HG02610 (cell line): ENCODE results near the gene SPATA6L.

Experiments used
- ATAC-seq: cut with Tn5 transposase; IDR thresholded peaks from one replicate; pipeline ENCODE4 v1.9.1; 2021; ENCODE audit warnings: mild to moderate bottlenecking, moderate library complexity; ENCODE audit not compliant: unreplicated experiment

SPATA6L gene

DNA sequence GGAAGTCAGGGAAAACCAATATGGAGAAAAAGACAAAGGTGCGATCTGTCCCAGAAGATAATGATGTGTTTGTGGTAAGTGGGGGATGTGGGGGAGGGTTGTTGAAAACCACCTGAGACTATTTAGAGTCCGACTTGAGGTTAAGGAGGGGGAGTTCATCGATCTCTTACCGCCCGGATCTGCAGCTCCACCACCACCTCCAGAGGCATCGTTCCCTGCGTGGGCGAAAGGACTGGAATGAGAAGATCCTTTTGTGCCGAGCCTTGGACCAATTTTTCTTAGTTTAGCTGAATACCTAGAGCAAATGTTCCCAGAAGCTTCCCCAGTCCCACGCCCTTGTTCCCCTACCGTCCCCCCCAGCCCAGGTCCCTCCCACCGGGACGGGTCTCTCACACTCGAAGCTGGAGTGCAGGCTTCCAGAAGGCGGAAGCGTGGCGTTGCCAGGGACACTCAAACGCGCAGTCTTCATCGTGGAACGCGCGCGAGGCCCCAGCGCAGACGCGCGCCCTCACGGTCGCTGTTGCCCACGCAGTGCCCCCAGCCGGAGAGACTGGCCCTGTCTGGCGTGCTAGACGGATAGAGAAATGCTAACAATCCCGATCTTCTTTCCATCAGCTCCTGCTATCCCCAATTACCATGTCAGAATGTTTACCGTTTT, at the start of gene SPATA6L:
Gene SPATA6L, minus strand, starts transcription at position 439 of the 658 bp plus-strand sequence. Its CDS starts 230 bp downstream, at position 209.
- no peak for ATAC-seq

DNA sequence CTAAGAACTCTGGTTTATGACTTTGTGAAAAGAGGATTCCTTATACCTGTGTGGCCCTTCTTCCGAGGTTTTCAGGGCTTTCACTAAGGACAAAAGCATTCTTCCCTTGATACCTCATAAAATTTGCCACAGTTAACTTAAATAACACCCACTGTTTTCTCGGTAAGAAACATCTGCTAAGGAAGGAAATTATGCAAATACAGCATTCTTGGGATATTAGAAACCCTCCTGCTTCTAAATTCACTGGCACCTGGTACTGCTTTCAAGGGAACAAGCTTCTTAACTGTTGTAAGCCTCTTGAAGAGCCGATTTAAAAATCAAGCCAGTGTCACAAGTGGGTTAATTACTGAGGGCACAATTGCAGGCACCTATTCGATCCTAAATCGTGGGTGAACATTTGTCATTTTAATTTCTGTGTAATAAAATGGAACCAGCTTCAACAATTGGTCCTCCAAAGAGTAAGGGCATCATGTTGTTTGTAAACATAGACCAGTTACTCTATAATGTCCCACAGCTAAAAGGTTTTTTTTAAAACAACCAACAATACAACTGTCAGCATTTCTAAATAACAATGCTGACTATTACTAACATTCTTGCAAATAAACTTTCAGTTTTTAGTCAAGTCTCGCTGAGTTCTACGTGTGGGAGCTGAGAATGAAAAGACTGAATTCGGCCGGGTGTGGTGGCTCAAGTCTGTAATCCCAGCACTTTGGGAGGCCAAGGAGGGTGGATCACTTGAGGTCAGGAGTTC, 48.2 kb upstream of the SPATA6L start:
- no peak for ATAC-seq

GRCh38 chr9:4713849-4714248, 47.6 kb upstream of the SPATA6L start:
- ATAC-seq: no peak

DNA sequence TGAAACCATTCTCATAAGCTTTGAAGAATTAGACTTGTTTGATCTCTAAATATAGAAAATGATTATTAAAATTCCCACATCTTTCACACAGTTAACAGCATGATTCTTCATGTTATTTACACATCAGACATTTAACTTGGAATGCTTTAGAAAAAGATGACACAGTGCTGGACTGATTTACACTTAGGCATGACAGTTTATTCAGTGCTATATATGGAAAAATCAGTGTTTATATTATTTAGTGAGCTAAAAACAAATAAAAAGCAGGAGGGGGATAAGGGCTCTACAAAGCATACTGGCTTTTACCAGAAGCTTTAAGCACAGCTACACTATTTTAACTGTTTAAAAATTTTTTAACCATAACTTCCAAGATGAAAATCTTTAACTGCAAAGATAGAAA, 43.1 kb upstream of the SPATA6L start:
- no peak for ATAC-seq

DNA sequence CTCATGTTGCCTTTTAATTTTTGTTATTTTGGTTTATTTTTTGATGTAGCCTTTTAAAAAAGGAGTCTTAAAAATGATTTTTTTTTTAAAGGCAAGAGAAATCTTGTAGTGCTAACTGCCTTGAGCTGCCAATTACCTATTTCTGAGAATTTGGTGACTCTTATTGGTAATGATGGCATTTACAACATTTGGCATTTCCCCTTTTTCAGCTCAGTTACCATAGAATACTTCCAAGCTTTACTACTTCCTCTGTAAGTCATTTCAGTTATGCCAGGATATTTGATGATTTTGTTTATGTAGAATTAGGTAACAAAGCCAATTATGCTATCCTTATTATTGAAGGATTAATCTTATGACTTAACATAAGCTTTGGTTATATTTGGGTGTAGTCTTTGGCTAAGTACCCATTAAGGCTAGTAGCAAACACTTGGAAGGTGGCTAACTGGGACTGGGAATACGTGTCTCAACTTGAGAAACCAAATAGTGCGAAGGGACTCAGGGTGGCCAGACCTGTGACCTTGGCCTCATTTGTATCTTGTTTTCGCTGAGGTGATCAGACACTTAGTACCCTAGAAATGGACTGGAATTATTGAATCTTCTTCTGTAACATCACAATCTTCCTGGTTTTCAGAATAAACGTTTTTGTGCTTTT, 40.8 kb upstream of the SPATA6L start:
- ATAC-seq: no peak

DNA sequence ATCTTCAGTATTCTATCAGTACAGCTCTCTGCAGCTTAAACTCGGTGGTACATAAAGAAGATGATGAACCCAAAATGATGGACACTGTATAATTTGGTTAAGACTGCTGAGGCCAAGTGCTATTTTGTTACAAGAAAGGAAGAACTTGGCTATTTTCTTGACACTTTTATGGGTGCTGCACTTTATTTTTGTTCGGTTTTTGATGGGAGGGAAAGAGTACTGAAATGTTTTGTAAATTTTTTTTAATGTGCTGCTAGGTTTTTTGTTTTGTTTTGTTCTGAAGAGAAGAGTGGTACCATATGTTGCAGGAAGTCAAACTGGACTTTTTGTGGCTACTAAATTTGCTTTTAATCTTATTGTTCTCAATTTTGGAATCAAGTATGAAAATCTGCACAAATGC, 39.7 kb upstream of the SPATA6L start:
- ATAC-seq: no peak

DNA sequence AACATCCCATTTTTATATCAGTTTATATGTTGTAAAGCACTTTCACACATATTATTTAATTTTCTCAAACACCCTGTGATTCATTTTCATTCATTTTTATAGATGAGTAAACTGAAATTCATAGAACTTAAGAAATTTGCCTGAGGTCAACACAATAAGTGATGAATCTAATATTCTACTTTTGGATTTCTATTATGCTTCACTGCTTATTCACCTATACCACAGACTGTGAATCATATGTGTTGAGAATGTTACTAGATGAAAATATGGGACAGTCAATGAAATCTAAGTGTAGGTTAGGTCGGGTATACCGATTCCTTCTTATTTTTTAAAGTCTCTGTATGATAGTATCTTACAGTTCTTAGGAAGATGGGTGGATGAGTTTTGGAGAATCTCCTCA, 37.8 kb upstream of the SPATA6L start:
- no peak for ATAC-seq

DNA sequence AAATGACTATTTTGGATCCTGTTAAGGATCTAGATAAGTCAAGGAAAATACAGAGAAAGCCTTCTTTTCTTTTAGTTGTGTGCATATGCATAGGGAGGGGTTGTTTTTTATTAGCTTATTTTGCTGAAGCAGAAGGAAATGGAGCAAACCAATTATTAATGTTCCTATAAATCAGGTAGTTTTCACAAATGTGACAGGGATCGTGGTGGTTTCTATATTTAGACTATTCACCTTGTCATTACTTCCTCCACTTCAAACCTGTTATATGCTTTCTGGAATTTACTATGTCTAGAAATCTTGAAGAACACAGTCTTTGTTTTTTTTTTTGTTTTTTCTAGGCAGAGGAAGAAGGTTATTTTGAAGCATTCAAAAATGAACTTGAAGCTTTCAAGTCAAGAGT, 35.2 kb upstream of the SPATA6L start:
- no peak for ATAC-seq

GRCh38 chr9:4700932-4701331, 34.7 kb upstream of the SPATA6L start:
- no peak for ATAC-seq

- ATAC-seq: no peak
Measured at GRCh38 chr9:4700091-4700490, 33.8 kb upstream of the SPATA6L start.

DNA sequence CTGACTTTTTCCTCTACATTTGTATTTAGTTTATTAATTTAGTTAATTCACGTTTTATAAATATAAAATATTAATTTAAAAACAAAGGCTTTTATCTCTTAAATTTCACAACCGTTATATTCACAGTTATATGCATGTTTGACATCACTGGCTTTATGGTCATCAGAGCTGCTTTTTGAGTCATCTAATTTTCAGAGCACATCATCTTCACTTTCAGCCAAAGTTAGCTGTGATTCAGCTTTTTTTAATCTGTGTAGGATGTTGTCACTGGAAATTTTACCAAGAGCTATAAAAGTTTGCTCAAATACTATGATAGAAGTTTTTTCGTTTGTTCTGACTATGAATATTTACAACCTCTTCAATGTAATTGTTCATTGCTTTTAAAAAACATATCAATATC, 25.5 kb upstream of the SPATA6L start:
- ATAC-seq: no peak

DNA sequence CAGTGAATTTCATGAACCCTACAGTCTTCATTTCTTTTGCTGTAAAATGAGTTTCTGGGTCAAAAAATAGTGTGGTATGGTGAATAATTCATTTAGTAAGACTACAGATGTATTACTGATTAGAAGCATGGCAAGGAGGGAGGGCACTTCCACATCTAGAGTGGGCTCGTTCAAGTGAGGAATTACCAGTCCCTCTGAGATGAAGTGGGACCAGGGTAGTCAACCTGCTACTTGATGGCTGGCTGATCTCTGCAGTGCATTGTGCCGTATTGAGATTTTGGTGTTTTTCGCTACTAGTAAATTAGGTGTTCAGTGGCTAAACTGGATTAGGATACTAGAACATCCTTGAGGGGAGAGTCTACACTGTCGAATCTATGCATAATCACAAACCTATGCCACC, 23.9 kb upstream of the SPATA6L start:
- peak; percentile 80 for ATAC-seq

DNA sequence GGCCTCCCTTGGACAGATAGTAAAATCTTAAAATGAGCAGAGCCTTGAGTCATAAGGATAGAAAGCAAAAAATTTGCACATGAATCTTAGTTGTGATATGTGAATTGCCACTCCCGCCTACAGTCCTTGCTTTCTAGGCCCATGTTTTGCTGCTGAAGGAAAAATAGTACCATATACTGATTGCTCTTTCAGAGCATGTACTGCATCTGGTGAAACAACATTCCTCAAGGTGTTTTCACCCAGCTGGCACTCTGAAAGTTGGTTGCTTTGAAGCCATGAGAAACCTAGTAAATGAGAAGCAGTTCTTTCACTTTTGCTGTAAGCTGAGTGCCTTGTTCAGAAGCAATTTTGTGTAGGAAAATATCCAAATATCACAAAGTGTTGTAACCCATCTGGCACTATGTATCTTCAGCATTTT, 23.4 kb upstream of the SPATA6L start:
- ATAC-seq: peak; percentile 76

DNA sequence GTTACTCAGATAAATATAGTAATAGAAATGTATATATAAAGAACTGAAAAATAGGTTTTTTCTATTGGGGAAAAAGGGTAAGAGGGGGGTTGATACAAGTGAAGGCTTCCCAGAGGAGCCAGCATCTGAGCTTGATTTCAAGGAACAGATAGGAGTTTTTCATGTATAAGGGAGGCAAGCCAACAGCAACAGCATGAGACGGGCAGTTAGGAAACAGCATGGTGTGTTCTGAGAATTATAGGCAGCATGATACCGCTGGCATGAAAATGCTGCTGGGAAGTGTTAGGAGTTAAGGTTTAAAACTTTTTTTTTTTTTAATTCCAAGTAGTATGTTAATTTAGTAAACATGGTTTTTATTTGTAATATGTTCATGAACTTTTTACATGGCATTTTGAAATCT, 22.7 kb upstream of the SPATA6L start:
- no peak for ATAC-seq

GRCh38 chr9:4686584-4686983, 20.3 kb upstream of the SPATA6L start:
- ATAC-seq: no peak

GRCh38 chr9:4686112-4686511, 19.8 kb upstream of the SPATA6L start:
- no peak for ATAC-seq

- no peak for ATAC-seq
Measured at GRCh38 chr9:4684820-4685219, 18.5 kb upstream of the SPATA6L start.

- ATAC-seq: no peak
Measured at GRCh38 chr9:4680750-4681149, 14.5 kb upstream of the SPATA6L start.

- ATAC-seq: no peak
Measured at GRCh38 chr9:4680173-4680525, 13.9 kb upstream of the SPATA6L start.

- peak; percentile 97 for ATAC-seq
Measured at GRCh38 chr9:4679268-4680172, 13.2 kb upstream of the SPATA6L start, which contains the start of gene CDC37L1. Gene CDC37L1 (plus strand): TSS chr9:4679569. CDS start chr9:4679768, 199 bp downstream.

- ATAC-seq: peak; percentile 10
Measured at GRCh38 chr9:4678679-4679267, 12.5 kb upstream of the SPATA6L start.
